NCI-H1436 treated with DMSO at 0.1 percent for 48 hours (cell line): Measurements from ENCODE around the gene SPDYE5.

Experiments used
- DNase-seq: peaks from one replicate; lab custom pipeline; 2025; lab: John Stamatoyannopoulos, UW

Gene SPDYE5

GRCh38 chr7:75536940-75537538 lies 44.9 kb downstream of the SPDYE5 start:
- no peak for DNase-seq

GRCh38 chr7:75537731-75538130 lies 45.6 kb downstream of the SPDYE5 start:
- no peak for DNase-seq

GRCh38 chr7:75546237-75547015 lies 54.3 kb downstream of the SPDYE5 start:
- DNase-seq, result no peak
